GM19395 (cell line): Measurements from ENCODE around the gene PRCP.

ENCODE experiments used
- ATAC-seq: cut with Tn5 transposase; IDR thresholded peaks from one replicate; pipeline ENCODE4 v1.9.1; 2021; ENCODE audit warnings: mild to moderate bottlenecking, moderate library complexity; ENCODE audit not compliant: unreplicated experiment

PRCP gene

GRCh38 chr11:82790723-82791484, 109.3 kb downstream of the PRCP start:
- no peak for ATAC-seq

- ATAC-seq: no peak
These were observed 112.2 kb downstream of the PRCP start for GRCh38 chr11:82787981-82788380.

- ATAC-seq: no peak
These were observed 113.4 kb downstream of the PRCP start for GRCh38 chr11:82786836-82787235.

GRCh38 chr11:82786001-82786400, 114.2 kb downstream of the PRCP start:
- no peak for ATAC-seq

GRCh38 chr11:82782825-82783374, 117.3 kb downstream of the PRCP start:
- ATAC-seq: no peak

- ATAC-seq: no peak
These were observed 121.5 kb downstream of the PRCP start for GRCh38 chr11:82778776-82779175.

- ATAC-seq: no peak
These were observed 123.9 kb downstream of the PRCP start for GRCh38 chr11:82776377-82776776.

- ATAC-seq: peak; percentile 95
These were observed 124.4 kb downstream of the PRCP start for GRCh38 chr11:82775736-82776346.

- ATAC-seq: no peak
These were observed 125.0 kb downstream of the PRCP start for GRCh38 chr11:82775218-82775617.
